Measurements from ENCODE around the gene PRTN3. TPM values are rescaled to one million over a fixed set of nuclear protein-coding genes. Genes with fewer than 3 reads are reported as not detected.
"Not testable (repeated sequence)": the region's sequence is repeated elsewhere in the genome, so short reads cannot be mapped to it uniquely, and the experiment has no call there.

Gene PRTN3
- total RNA-seq, 1 donor from 2014 or later: not detected

DNA sequence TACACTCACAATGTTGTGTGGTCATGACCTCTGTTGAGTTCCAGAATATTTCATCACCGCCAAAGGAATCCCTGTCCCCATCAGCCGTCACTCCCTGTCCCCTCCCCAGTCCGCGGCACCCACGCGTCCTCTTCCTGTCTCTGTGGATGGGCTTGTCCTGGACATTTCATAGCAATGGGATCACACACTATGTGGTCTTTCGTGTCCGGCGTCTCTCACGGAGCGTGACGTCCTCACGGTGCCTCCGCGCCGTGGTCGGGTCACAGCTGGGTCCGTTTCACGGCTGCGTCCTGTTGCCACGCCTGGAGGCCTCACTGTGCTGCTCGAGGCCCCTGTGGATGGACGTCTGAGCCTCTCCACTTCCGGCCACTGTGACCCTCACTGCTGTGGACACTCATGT, 6.6 kb upstream of the PRTN3 start:
- peak overlapping the region; percentile 55 for H3K27ac Mint-ChIP-seq
- no peaks in the 10 kb centered on the region for H3K9me3 Mint-ChIP-seq
- TF ChIP-seq, protein P1, sequence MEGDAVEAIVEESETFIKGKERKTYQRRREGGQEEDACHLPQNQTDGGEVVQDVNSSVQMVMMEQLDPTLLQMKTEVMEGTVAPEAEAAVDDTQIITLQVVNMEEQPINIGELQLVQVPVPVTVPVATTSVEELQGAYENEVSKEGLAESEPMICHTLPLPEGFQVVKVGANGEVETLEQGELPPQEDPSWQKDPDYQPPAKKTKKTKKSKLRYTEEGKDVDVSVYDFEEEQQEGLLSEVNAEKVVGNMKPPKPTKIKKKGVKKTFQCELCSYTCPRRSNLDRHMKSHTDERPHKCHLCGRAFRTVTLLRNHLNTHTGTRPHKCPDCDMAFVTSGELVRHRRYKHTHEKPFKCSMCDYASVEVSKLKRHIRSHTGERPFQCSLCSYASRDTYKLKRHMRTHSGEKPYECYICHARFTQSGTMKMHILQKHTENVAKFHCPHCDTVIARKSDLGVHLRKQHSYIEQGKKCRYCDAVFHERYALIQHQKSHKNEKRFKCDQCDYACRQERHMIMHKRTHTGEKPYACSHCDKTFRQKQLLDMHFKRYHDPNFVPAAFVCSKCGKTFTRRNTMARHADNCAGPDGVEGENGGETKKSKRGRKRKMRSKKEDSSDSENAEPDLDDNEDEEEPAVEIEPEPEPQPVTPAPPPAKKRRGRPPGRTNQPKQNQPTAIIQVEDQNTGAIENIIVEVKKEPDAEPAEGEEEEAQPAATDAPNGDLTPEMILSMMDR (conservative IDR thresholded peaks at IDR 0.05): no peak
- no peak for DNase-seq (ENCODE audit: extremely low spot score, unreplicated experiment)
- H3K4me3 Mint-ChIP-seq: no peak overlapping the region
- peaks cover 3% of the 10 kb centered on the region for H3K27me3 Mint-ChIP-seq
- no peaks in the 10 kb centered on the region for H3K36me3 Mint-ChIP-seq
- no peaks in the 10 kb centered on the region for H3K4me1 Mint-ChIP-seq (ENCODE audit: unreplicated experiment)

- Mint-ChIP-seq H3K4me1 (ENCODE audit: unreplicated experiment) (no peaks in the 10 kb centered on the region), H3K4me3 (no peak overlapping the region), H3K36me3 (no peaks in the 10 kb centered on the region), H3K27ac (no peak overlapping the region), H3K27me3 (peaks cover 3% of the 10 kb centered on the region), H3K9me3 (no peaks in the 10 kb centered on the region)
- TF ChIP-seq, protein P1 (conservative IDR thresholded peaks at IDR 0.05): no peak
- no peak for DNase-seq (ENCODE audit: extremely low spot score, unreplicated experiment)
These were observed 5.5 kb upstream of the PRTN3 start for GRCh38 chr19:835210-835810.

GRCh38 chr19:842802-843179, 2.0 kb downstream of the PRTN3 start:
- H3K27me3 Mint-ChIP-seq: peaks cover 37% of the 10 kb centered on the region

GRCh38 chr19:843180-843835, 2.5 kb downstream of the PRTN3 start:
- H3K27me3 Mint-ChIP-seq: peaks cover 37% of the 10 kb centered on the region
- TF ChIP-seq, protein P1 (conservative IDR thresholded peaks at IDR 0.05): peak; percentile 52
- no peaks in the 10 kb centered on the region for H3K9me3 Mint-ChIP-seq
- H3K4me3 Mint-ChIP-seq: no peak overlapping the region
- peaks cover 3% of the 10 kb centered on the region for H3K4me1 Mint-ChIP-seq (ENCODE audit: unreplicated experiment)
- peak; percentile 72 for DNase-seq (ENCODE audit: extremely low spot score, unreplicated experiment)
- no peak overlapping the region for H3K27ac Mint-ChIP-seq
- H3K36me3 Mint-ChIP-seq: peaks cover 4% of the 10 kb centered on the region

More at GRCh38 chr19:842802-843179, 2.0 kb downstream of the PRTN3 start:
- not testable (repeated sequence) for H3K4me3 Mint-ChIP-seq; H3K4me1 Mint-ChIP-seq (ENCODE audit: unreplicated experiment); DNase-seq (ENCODE audit: extremely low spot score, unreplicated experiment); H3K9me3 Mint-ChIP-seq; H3K36me3 Mint-ChIP-seq; H3K27ac Mint-ChIP-seq

DNA sequence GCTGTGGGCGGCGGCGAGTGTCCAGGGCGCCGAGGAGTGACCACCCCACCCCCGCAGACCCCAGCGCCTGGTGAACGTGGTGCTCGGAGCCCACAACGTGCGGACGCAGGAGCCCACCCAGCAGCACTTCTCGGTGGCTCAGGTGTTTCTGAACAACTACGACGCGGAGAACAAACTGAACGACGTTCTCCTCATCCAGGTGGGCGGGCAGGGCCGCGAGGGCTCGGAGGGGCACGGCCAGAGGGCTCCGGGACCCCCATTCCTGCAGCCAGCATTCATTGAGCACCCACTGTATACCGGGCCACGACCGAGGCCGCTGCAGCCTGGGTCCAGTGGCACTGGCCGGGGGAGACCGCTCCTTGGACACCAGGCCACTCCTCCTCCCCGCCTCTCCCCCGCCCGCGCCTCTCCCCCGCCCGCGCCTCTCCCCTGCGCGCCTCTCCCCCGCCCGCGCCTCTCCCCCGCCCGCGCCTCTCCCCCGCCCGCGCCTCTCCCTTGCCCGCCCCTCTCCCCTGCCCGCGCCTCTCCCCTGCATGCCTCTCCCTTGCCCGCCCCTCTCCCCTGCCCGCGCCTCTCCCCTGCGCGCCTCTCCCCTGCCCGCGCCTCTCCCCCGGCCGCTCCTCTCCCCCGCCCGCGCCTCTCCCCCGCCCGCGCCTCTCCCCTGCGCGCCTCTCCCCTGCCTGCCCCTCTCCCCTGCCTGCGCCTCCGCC, 3.2 kb downstream of the PRTN3 start:
- peaks cover 37% of the 10 kb centered on the region for H3K27me3 Mint-ChIP-seq

More for the DNA sequence above, 3.2 kb downstream of the PRTN3 start:
- H3K4me1 Mint-ChIP-seq (ENCODE audit: unreplicated experiment): peaks cover 3% of the 10 kb centered on the region
- H3K4me3 Mint-ChIP-seq: peak overlapping the region; percentile 68
- TF ChIP-seq, protein P1 (conservative IDR thresholded peaks at IDR 0.05): no peak
- DNase-seq (ENCODE audit: extremely low spot score, unreplicated experiment): no peak
- peaks cover 4% of the 10 kb centered on the region for H3K36me3 Mint-ChIP-seq
- no peak overlapping the region for H3K27ac Mint-ChIP-seq
- H3K9me3 Mint-ChIP-seq: no peaks in the 10 kb centered on the region

All from type B pancreatic cell (in vitro differentiated cells).